ENCODE measurements around the gene THSD7A. TPM values are rescaled to one million over a fixed set of nuclear protein-coding genes. Genes with fewer than 3 reads are reported as not detected.

Gene THSD7A
- total RNA-seq, 1 experiment from 2014 or later, result 0.68 TPM

DNA sequence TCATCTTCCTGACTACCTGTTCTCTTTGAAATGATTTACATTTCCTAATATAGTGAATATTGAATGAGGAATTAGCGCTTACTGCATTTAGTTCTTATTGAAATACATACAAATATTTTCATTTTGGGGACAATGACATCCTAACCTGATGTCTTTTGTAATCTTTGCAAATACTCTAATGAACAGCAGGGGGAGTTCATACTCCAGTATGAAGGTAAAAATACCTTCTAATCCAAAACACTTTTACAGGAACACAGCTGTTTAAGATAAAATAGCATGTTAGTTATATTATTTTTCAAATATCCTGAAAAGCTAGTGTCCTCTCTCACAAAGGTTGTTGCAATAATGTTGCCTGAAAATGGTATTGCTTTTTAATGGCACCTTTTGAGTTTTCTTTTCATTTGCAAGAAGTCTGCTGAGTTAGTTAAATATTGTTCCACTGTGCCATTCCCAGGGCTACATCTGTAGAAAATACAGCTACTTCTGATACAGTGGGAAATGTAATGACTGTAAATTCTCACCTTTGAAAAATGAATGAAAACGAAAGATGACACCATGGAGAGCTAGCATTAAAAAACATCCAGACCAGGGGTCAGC lies 458.4 kb downstream of the THSD7A start:
- Mint-ChIP-seq H3K27ac (no peak overlapping the region), H3K4me1 (peaks cover 5% of the 10 kb centered on the region; the same call in 1 of the 2 replicates), H3K36me3 (no peaks in the 10 kb centered on the region), H3K9me3 (no peaks in the 10 kb centered on the region), H3K4me3 (no peak overlapping the region), H3K27me3 (ENCODE audit: low read depth) (no peaks in the 10 kb centered on the region)
- ChIA-PET POLR2A (no interaction called here), CTCF (interaction anchor here (0.7 to 0.8 kb wide), 2 partner anchors 55 to 243 kb away, joined by 3 to 4 read pairs; no protein-coding TSS in a partner anchor)
- no peak for TF ChIP-seq JAZF1 (CRISPR knock-in tag; IDR thresholded peaks at IDR 0.05)
- TF ChIP-seq ELF4 (CRISPR knock-in tag; IDR thresholded peaks at IDR 0.05; ENCODE audit: low read depth), result no peak
- TF ChIP-seq, protein P1, sequence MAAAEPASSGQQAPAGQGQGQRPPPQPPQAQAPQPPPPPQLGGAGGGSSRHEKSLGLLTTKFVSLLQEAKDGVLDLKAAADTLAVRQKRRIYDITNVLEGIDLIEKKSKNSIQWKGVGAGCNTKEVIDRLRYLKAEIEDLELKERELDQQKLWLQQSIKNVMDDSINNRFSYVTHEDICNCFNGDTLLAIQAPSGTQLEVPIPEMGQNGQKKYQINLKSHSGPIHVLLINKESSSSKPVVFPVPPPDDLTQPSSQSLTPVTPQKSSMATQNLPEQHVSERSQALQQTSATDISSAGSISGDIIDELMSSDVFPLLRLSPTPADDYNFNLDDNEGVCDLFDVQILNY (CRISPR knock-in tag; IDR thresholded peaks at IDR 0.05), result no peak
- TF ChIP-seq, protein P2, sequence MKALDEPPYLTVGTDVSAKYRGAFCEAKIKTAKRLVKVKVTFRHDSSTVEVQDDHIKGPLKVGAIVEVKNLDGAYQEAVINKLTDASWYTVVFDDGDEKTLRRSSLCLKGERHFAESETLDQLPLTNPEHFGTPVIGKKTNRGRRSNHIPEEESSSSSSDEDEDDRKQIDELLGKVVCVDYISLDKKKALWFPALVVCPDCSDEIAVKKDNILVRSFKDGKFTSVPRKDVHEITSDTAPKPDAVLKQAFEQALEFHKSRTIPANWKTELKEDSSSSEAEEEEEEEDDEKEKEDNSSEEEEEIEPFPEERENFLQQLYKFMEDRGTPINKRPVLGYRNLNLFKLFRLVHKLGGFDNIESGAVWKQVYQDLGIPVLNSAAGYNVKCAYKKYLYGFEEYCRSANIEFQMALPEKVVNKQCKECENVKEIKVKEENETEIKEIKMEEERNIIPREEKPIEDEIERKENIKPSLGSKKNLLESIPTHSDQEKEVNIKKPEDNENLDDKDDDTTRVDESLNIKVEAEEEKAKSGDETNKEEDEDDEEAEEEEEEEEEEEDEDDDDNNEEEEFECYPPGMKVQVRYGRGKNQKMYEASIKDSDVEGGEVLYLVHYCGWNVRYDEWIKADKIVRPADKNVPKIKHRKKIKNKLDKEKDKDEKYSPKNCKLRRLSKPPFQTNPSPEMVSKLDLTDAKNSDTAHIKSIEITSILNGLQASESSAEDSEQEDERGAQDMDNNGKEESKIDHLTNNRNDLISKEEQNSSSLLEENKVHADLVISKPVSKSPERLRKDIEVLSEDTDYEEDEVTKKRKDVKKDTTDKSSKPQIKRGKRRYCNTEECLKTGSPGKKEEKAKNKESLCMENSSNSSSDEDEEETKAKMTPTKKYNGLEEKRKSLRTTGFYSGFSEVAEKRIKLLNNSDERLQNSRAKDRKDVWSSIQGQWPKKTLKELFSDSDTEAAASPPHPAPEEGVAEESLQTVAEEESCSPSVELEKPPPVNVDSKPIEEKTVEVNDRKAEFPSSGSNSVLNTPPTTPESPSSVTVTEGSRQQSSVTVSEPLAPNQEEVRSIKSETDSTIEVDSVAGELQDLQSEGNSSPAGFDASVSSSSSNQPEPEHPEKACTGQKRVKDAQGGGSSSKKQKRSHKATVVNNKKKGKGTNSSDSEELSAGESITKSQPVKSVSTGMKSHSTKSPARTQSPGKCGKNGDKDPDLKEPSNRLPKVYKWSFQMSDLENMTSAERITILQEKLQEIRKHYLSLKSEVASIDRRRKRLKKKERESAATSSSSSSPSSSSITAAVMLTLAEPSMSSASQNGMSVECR (CRISPR knock-in tag; IDR thresholded peaks at IDR 0.05; ENCODE audit: borderline replicate concordance), result no peak
- no peak for TF ChIP-seq GRHL2 (CRISPR knock-in tag; IDR thresholded peaks at IDR 0.05; ENCODE audit: insufficient replicate concordance, severe bottlenecking)
- TF ChIP-seq ZNF416 (CRISPR knock-in tag; IDR thresholded peaks at IDR 0.05), result no peak
- no peak for TF ChIP-seq RORB (CRISPR knock-in tag; IDR thresholded peaks at IDR 0.05)
- no peak for TF ChIP-seq NFATC4 (CRISPR knock-in tag; IDR thresholded peaks at IDR 0.05)
- TF ChIP-seq, protein P3, sequence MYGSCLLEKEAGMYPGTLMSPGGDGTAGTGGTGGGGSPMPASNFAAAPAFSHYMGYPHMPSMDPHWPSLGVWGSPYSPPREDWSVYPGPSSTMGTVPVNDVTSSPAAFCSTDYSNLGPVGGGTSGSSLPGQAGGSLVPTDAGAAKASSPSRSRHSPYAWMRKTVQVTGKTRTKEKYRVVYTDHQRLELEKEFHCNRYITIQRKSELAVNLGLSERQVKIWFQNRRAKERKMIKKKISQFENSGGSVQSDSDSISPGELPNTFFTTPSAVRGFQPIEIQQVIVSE (CRISPR knock-in tag; IDR thresholded peaks at IDR 0.05; ENCODE audit: borderline replicate concordance), result no peak
- TF ChIP-seq, protein P4, sequence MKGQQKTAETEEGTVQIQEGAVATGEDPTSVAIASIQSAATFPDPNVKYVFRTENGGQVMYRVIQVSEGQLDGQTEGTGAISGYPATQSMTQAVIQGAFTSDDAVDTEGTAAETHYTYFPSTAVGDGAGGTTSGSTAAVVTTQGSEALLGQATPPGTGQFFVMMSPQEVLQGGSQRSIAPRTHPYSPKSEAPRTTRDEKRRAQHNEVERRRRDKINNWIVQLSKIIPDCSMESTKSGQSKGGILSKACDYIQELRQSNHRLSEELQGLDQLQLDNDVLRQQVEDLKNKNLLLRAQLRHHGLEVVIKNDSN (CRISPR knock-in tag; IDR thresholded peaks at IDR 0.05), result no peak
- TF ChIP-seq ZNF423 (CRISPR knock-in tag; IDR thresholded peaks at IDR 0.05), result no peak
- TF ChIP-seq, protein P5, sequence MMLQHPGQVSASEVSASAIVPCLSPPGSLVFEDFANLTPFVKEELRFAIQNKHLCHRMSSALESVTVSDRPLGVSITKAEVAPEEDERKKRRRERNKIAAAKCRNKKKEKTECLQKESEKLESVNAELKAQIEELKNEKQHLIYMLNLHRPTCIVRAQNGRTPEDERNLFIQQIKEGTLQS (CRISPR knock-in tag; conservative IDR thresholded peaks at IDR 0.05), result no peak
- no peak for TF ChIP-seq ETV6 (CRISPR knock-in tag; IDR thresholded peaks at IDR 0.05)
- TF ChIP-seq CBFB (CRISPR knock-in tag; IDR thresholded peaks at IDR 0.05; ENCODE audit: low read depth), result no peak
- TF ChIP-seq, protein P6, sequence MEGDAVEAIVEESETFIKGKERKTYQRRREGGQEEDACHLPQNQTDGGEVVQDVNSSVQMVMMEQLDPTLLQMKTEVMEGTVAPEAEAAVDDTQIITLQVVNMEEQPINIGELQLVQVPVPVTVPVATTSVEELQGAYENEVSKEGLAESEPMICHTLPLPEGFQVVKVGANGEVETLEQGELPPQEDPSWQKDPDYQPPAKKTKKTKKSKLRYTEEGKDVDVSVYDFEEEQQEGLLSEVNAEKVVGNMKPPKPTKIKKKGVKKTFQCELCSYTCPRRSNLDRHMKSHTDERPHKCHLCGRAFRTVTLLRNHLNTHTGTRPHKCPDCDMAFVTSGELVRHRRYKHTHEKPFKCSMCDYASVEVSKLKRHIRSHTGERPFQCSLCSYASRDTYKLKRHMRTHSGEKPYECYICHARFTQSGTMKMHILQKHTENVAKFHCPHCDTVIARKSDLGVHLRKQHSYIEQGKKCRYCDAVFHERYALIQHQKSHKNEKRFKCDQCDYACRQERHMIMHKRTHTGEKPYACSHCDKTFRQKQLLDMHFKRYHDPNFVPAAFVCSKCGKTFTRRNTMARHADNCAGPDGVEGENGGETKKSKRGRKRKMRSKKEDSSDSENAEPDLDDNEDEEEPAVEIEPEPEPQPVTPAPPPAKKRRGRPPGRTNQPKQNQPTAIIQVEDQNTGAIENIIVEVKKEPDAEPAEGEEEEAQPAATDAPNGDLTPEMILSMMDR (IDR thresholded peaks at IDR 0.05), result no peak
- TF ChIP-seq, protein P7, sequence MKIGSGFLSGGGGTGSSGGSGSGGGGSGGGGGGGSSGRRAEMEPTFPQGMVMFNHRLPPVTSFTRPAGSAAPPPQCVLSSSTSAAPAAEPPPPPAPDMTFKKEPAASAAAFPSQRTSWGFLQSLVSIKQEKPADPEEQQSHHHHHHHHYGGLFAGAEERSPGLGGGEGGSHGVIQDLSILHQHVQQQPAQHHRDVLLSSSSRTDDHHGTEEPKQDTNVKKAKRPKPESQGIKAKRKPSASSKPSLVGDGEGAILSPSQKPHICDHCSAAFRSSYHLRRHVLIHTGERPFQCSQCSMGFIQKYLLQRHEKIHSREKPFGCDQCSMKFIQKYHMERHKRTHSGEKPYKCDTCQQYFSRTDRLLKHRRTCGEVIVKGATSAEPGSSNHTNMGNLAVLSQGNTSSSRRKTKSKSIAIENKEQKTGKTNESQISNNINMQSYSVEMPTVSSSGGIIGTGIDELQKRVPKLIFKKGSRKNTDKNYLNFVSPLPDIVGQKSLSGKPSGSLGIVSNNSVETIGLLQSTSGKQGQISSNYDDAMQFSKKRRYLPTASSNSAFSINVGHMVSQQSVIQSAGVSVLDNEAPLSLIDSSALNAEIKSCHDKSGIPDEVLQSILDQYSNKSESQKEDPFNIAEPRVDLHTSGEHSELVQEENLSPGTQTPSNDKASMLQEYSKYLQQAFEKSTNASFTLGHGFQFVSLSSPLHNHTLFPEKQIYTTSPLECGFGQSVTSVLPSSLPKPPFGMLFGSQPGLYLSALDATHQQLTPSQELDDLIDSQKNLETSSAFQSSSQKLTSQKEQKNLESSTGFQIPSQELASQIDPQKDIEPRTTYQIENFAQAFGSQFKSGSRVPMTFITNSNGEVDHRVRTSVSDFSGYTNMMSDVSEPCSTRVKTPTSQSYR (CRISPR knock-in tag; IDR thresholded peaks at IDR 0.05), result no peak
- TF ChIP-seq, protein P8, sequence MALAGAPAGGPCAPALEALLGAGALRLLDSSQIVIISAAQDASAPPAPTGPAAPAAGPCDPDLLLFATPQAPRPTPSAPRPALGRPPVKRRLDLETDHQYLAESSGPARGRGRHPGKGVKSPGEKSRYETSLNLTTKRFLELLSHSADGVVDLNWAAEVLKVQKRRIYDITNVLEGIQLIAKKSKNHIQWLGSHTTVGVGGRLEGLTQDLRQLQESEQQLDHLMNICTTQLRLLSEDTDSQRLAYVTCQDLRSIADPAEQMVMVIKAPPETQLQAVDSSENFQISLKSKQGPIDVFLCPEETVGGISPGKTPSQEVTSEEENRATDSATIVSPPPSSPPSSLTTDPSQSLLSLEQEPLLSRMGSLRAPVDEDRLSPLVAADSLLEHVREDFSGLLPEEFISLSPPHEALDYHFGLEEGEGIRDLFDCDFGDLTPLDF (CRISPR knock-in tag; IDR thresholded peaks at IDR 0.05), result no peak
- TF ChIP-seq TEAD1 (CRISPR knock-in tag; IDR thresholded peaks at IDR 0.05), result no peak
- ATAC-seq (no peak), DNase-seq (ENCODE audit: low spot score) (no peak)
